PFSK-1 (cell line): ENCODE results near the gene CAMTA1.

Experiments used
- FOXP2 ChIP-seq: optimal IDR thresholded peaks from 2 replicates; pipeline ENCODE3; 2011; ENCODE audit warnings: borderline replicate concordance, control low read depth, inconsistent platforms; ENCODE audit not compliant: insufficient read depth; ENCODE audit errors: extremely low read length, extremely low read depth
- POLR2AphosphoS5 ChIP-seq: IDR thresholded peaks from 2 replicates; pipeline ENCODE4 v1.6.1; 2012; ENCODE audit warnings: low read depth, mild to moderate bottlenecking, control low read depth, low read length, moderate library complexity
- REST ChIP-seq, 2 experiments: IDR thresholded peaks; 2 replicates each; pipeline versions ENCODE4 v1.6.1 to v1.8.0; 2011 to 2012; ENCODE audit warnings: low read depth in 2 of 2, low read length in 2 of 2, control low read depth in 1 of 2, inconsistent platforms in 1 of 2, mild to moderate bottlenecking in 1 of 2, moderate library complexity in 1 of 2; ENCODE audit not compliant: insufficient read depth in 1 of 2
- SIN3A ChIP-seq: IDR thresholded peaks from 2 replicates; pipeline ENCODE4 v1.6.1; 2012; ENCODE audit warnings: mild to moderate bottlenecking, low read length, moderate library complexity, borderline replicate concordance; ENCODE audit not compliant: insufficient read depth
- TAF1 ChIP-seq: IDR thresholded peaks from 2 replicates; pipeline ENCODE4 v1.6.1; 2012; ENCODE audit warnings: low read length, control low read depth, borderline replicate concordance; ENCODE audit not compliant: insufficient read depth

Gene CAMTA1

GRCh38 chr1:7322912-7323311 is 537.7 kb downstream of the CAMTA1 start:
- TF ChIP-seq POLR2AphosphoS5 (no peak), TAF1 (no peak)

- TF ChIP-seq POLR2AphosphoS5 (no peak), REST (IDR thresholded peaks at IDR 0.05; ENCODE audit: insufficient read depth in 1 of 2, low read depth in 2 of 2, low read length in 2 of 2) (no peak), TAF1 (no peak), SIN3A (no peak), FOXP2 (no peak)
Measured at GRCh38 chr1:7325254-7325653, 540.0 kb downstream of the CAMTA1 start.

GRCh38 chr1:7326366-7326765 is 541.1 kb downstream of the CAMTA1 start:
- TF ChIP-seq SIN3A (no peak), REST (IDR thresholded peaks at IDR 0.05; ENCODE audit: insufficient read depth in 1 of 2, low read depth in 2 of 2, low read length in 2 of 2) (no peak), POLR2AphosphoS5 (no peak), TAF1 (no peak), FOXP2 (no peak)

GRCh38 chr1:7327849-7328248 is 542.6 kb downstream of the CAMTA1 start:
- TF ChIP-seq TAF1: no peak
- no peak for TF ChIP-seq SIN3A

GRCh38 chr1:7329868-7330615 is 544.8 kb downstream of the CAMTA1 start:
- TF ChIP-seq SIN3A: no peak

- TF ChIP-seq TAF1 (no peak), POLR2AphosphoS5 (no peak), FOXP2 (no peak), SIN3A (no peak), REST (IDR thresholded peaks at IDR 0.05; ENCODE audit: insufficient read depth in 1 of 2, low read depth in 2 of 2, low read length in 2 of 2) (no peak)
Measured at GRCh38 chr1:7331926-7332535, 546.8 kb downstream of the CAMTA1 start.

- TF ChIP-seq SIN3A: no peak
- TF ChIP-seq TAF1: no peak
Measured at GRCh38 chr1:7333094-7333493, 547.8 kb downstream of the CAMTA1 start.
